Thoracic aorta (tissue), 2 donors: ENCODE measurements around the gene P2RX1. TPM values are rescaled to one million over a fixed set of nuclear protein-coding genes. Genes with fewer than 3 reads are reported as not detected.

Source experiments
- ATAC-seq: fragments of 150-250 bp; one replicate; pipeline ENCODE4 v1.8.0; 2017; ENCODE audit warnings: low read depth; ENCODE audit not compliant: insufficient number of reproducible peaks, low FRiP score
- DNase-seq: peaks from one replicate; pipeline ENCODE4 v3.0.0-alpha.2; 2020; ENCODE audit warnings: low spot score
- H3K27ac ChIP-seq, 2 donors: fragments of 200-600 bp; sonication (generic); 1 replicate in 1 of 2; 2 replicates in 1 of 2; pipeline ENCODE4 v1.5.1; 2016; ENCODE audit warnings: mild to moderate bottlenecking in 2 of 2, moderate library complexity in 2 of 2
- H3K27me3 ChIP-seq: fragments of 200-600 bp; sonication (generic); replicated peaks from 2 replicates; pipeline ENCODE4 v1.6.0; 2016; ENCODE audit warnings: mild to moderate bottlenecking; ENCODE audit not compliant: insufficient read depth
- H3K36me3 ChIP-seq: fragments of 200-600 bp; sonication (generic); one replicate; pipeline ENCODE4 v1.5.1; 2016
- H3K4me1 ChIP-seq, 2 donors: fragments of 200-600 bp; sonication (generic); 1 replicate in 1 of 2; 2 replicates in 1 of 2; pipeline versions ENCODE4 v1.5.1 to v1.6.0; 2016; ENCODE audit warnings: low read depth in 2 of 2, mild to moderate bottlenecking in 1 of 2; ENCODE audit not compliant: control insufficient read depth in 1 of 2
- H3K4me3 ChIP-seq: fragments of 200-600 bp; sonication (generic); 2 replicates; pipeline ENCODE4 v1.5.1; 2016; ENCODE audit warnings: mild to moderate bottlenecking
- H3K9me3 ChIP-seq: fragments of 200-600 bp; sonication (generic); 2 replicates; pipeline ENCODE4 v1.5.1; 2016
- CTCF ChIP-seq: fragments of 200-600 bp; sonication (generic); IDR thresholded peaks from one replicate; pipeline ENCODE4 v1.5.1; 2019; ENCODE audit warnings: antibody characterized with exemption
- total RNA-seq, 2 donors: library from RNA; depleted of rRNA; stranded (reverse); fragments of >200 nt; gene quantifications; one replicate each; pipeline versions ENCODE4 v1.1.0 to v1.2.3, GENCODE V29; 2016

Gene P2RX1
- total RNA-seq, 2 donors from 2014 or later, result 0.63 to 7.3 TPM

DNA sequence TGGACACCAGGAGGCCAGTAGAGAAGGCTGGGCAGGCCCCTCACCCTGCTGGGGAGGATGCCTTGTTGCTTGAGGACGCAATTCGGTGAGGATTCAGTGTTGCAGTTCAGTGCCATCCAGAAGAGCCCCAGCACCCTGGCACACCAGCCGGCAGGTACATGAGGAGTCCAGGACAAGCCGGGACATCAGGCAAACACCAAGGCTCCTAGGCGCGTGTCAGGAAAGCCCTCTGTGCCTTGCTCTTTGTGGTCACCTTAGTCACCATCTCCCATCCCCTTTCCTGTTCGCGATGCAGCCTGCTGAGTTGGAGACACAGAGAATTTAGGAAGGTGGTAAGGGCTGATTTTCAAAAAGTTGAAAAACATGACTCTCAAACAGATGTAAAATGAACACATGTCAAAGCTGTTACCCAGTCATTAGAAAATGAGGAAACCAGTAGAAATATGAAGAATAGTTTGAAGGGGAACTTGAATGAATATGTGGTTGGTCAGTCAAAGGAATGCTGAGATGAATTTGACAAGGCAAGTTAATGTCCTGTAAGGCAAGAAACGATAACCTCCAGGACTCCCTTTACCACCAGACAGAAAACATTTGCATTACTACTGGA lies 67.9 kb downstream of the P2RX1 start:
- ATAC-seq (no peak), DNase-seq (no peak)
- H3K4me3 ChIP-seq, result no peak overlapping the region
- H3K27ac ChIP-seq, result no peak overlapping the region
- H3K9me3 ChIP-seq, result no peaks in the 10 kb centered on the region
- peaks cover 2% of the 10 kb centered on the region for H3K36me3 ChIP-seq
- no peak for TF ChIP-seq CTCF
- no peaks in the 10 kb centered on the region for H3K27me3 ChIP-seq
- H3K4me1 ChIP-seq, result peaks cover 9 to 19% of the 10 kb centered on the region in 2 donors

- no peak for TF ChIP-seq CTCF
- no peaks in the 10 kb centered on the region for H3K27me3 ChIP-seq
These were observed 69.0 kb downstream of the P2RX1 start for GRCh38 chr17:3847165-3847670.

More at GRCh38 chr17:3847165-3847670, 69.0 kb downstream of the P2RX1 start:
- DNase-seq (no peak), ATAC-seq (no peak)
- no peaks in the 10 kb centered on the region for H3K9me3 ChIP-seq
- H3K27ac ChIP-seq, result no peak overlapping the region
- peaks cover 2% of the 10 kb centered on the region for H3K36me3 ChIP-seq
- peaks cover 9 to 19% of the 10 kb centered on the region in 2 donors for H3K4me1 ChIP-seq
- H3K4me3 ChIP-seq, result no peak overlapping the region

Other genes starting within 250 kb of the P2RX1 start
- gene TAX1BP3, start 247.9 kb downstream of the P2RX1 start, total RNA-seq, result 100 to 1,000 TPM; 127 to 243 TPM
- 10 to 100 TPM; 10.8 to 17.6 TPM for gene EMC6, start 247.7 kb downstream of the P2RX1 start, total RNA-seq
- gene P2RX5, start 220.3 kb downstream of the P2RX1 start, total RNA-seq, result 1 to 10 TPM in 1 of 2 donors, not detected in 1; 2.3 TPM
- gene HASPIN, start 192.6 kb downstream of the P2RX1 start, total RNA-seq, result under 1 TPM in 1 of 2 donors, not detected in 1; 0.41 TPM
- 10 to 100 TPM in 1 of 2 donors, 1 to 10 TPM in 1; 4.2 to 23.4 TPM for gene ITGAE, start 115.3 kb downstream of the P2RX1 start, total RNA-seq
- gene NCBP3, start 70.2 kb downstream of the P2RX1 start, total RNA-seq, result 10 to 100 TPM; 28.8 to 47.8 TPM
- 1 to 10 TPM; 1.8 to 4.7 TPM for gene CAMKK1, start 23.4 kb downstream of the P2RX1 start, total RNA-seq
- gene ATP2A3, start 48.0 kb upstream of the P2RX1 start, total RNA-seq, result 10 to 100 TPM; 37.2 to 50.4 TPM
- 100 to 1,000 TPM in 1 of 2 donors, 10 to 100 TPM in 1; 81.0 to 117 TPM for gene ZZEF1, start 226.6 kb upstream of the P2RX1 start, total RNA-seq
- gene CYB5D2, start 226.7 kb upstream of the P2RX1 start, total RNA-seq, result 10 to 100 TPM; 28.5 to 29.8 TPM